Tibial nerve (tissue), 3 donors: ENCODE data around the gene CBX6.

ENCODE experiments used
- CTCF ChIP-seq, 5 experiments: fragments of 200-600 bp in 3 of 5; fragments of 450-650 bp in 2 of 5; sonication (generic) in 3 of 5; IDR thresholded peaks; one replicate each; pipeline ENCODE4 v1.5.1; 2016 to 2019; ENCODE audit warnings: antibody characterized with exemption in 5 of 5, mild to moderate bottlenecking in 3 of 5, moderate library complexity in 2 of 5
- POLR2A ChIP-seq, 2 donors: fragments of 450-650 bp; IDR thresholded peaks; one replicate each; pipeline ENCODE4 v1.6.1; 2017; ENCODE audit warnings: antibody characterized with exemption in 2 of 2, mild to moderate bottlenecking in 2 of 2, moderate library complexity in 2 of 2

- TF ChIP-seq POLR2A (IDR thresholded peaks at IDR 0.05) (no peak), CTCF (IDR thresholded peaks at IDR 0.05) (no peak)
Measured at GRCh38 chr22:38828191-38828590, 43.8 kb downstream of the CBX6 start.
